ENCODE results near the gene GEN1. TPM values are rescaled to one million over a fixed set of nuclear protein-coding genes. Genes with fewer than 3 reads are reported as not detected.

The GEN1 gene, protein sequence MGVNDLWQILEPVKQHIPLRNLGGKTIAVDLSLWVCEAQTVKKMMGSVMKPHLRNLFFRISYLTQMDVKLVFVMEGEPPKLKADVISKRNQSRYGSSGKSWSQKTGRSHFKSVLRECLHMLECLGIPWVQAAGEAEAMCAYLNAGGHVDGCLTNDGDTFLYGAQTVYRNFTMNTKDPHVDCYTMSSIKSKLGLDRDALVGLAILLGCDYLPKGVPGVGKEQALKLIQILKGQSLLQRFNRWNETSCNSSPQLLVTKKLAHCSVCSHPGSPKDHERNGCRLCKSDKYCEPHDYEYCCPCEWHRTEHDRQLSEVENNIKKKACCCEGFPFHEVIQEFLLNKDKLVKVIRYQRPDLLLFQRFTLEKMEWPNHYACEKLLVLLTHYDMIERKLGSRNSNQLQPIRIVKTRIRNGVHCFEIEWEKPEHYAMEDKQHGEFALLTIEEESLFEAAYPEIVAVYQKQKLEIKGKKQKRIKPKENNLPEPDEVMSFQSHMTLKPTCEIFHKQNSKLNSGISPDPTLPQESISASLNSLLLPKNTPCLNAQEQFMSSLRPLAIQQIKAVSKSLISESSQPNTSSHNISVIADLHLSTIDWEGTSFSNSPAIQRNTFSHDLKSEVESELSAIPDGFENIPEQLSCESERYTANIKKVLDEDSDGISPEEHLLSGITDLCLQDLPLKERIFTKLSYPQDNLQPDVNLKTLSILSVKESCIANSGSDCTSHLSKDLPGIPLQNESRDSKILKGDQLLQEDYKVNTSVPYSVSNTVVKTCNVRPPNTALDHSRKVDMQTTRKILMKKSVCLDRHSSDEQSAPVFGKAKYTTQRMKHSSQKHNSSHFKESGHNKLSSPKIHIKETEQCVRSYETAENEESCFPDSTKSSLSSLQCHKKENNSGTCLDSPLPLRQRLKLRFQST
- 4.3 and 22.8 TPM in 2 replicates for total RNA-seq

DNA sequence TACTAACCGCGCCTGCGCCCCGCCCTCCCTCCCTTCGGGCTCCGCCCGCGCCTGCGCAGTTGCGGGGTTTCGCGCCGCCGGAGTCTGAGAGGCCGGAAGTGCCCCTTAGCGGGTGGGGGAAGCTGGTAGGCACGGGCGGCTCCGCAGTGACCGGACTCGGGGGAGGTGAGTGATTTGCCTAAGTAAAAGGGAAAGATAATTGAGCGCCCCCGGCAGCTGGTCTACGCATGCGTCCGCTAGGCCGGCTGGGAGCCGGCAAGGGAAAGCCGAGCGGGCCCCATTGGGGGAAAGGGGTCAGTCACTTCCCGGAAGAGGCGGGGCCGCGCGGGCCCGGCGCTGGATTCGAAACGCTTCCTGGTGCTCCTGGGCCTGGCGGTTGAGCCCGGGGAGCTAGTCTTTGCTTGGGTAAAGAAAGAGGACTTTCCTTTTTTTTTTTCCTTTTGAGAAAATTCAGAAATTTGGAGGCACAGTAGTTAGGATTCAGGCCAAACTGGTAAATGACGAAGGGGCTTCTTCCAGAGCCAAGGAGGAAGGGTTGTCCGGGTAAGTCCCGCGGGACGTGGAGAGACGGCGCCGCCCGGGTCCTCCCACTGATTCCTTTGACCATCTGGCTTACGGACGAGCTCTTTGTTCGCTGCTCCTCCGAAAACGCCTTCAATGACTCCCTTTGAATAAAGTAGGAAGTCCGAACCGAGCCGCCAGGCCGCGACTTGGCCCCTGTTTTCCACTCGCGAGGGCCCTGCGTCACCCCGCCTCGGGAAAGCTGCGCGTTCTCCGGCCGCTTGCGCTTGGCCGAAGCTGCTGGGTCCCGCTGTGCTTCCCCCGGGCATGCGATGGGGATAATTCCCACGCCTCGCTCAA, at the start of gene GEN1, which contains the start of gene SMC6:
GEN1 (plus strand) TSS at position 336 of the 861 bp plus-strand sequence. CDS start 5,806 bp downstream, outside the sequence.
SMC6 (minus strand) TSS at position 8 of the 861 bp plus-strand sequence. CDS start 7,864 bp downstream, outside the sequence.

DNA sequence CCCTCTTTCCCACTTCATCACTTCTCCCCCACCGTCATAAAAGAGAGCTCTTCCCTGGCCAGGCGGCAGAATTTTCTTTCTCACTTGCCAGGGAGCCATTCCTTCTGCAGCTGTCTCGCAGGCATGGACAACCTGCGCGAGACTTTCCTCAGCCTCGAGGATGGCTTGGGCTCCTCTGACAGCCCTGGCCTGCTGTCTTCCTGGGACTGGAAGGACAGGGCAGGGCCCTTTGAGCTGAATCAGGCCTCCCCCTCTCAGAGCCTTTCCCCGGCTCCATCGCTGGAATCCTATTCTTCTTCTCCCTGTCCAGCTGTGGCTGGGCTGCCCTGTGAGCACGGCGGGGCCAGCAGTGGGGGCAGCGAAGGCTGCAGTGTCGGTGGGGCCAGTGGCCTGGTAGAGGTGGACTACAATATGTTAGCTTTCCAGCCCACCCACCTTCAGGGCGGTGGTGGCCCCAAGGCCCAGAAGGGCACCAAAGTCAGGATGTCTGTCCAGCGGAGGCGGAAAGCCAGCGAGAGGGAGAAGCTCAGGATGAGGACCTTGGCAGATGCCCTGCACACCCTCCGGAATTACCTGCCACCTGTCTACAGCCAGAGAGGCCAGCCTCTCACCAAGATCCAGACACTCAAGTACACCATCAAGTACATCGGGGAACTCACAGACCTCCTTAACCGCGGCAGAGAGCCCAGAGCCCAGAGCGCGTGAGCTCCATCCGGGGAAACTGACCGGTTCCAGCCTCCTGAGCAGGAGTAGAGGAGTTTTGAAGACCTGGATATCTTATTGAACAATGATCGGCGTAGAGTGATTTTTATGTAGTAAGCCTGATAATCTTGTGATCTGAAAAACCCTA, 62.7 kb downstream of the GEN1 start, which contains the start of gene MSGN1:
MSGN1 (plus strand) TSS at position 65 of the 850 bp plus-strand sequence; CDS start at position 124, 59 bp downstream.

Other genes starting within 250 kb of the GEN1 start
- gene RAD51AP2, start 235.7 kb upstream of the GEN1 start, total RNA-seq: not detected in 2 replicates
- gene VSNL1, start 213.4 kb upstream of the GEN1 start, total RNA-seq: 0.29 and 0.99 TPM in 2 replicates
- 16.0 and 28.8 TPM in 2 replicates for gene SMC6, start 328 bp upstream of the GEN1 start, total RNA-seq
- not detected in 2 replicates for gene MSGN1, start 62.3 kb downstream of the GEN1 start, total RNA-seq
- gene KCNS3, start 124.5 kb downstream of the GEN1 start, total RNA-seq: 1.0 and 1.3 TPM in 2 replicates